GM19043 (cell line): ENCODE data around the gene GTF2H4.
"Not testable (repeated sequence)": the region's sequence is repeated elsewhere in the genome, so short reads cannot be mapped to it uniquely, and the experiment has no call there.

Source experiments
- ATAC-seq: cut with Tn5 transposase; IDR thresholded peaks from one replicate; pipeline ENCODE4 v1.9.1; 2021; ENCODE audit warnings: low read depth; ENCODE audit not compliant: unreplicated experiment

Gene GTF2H4

DNA sequence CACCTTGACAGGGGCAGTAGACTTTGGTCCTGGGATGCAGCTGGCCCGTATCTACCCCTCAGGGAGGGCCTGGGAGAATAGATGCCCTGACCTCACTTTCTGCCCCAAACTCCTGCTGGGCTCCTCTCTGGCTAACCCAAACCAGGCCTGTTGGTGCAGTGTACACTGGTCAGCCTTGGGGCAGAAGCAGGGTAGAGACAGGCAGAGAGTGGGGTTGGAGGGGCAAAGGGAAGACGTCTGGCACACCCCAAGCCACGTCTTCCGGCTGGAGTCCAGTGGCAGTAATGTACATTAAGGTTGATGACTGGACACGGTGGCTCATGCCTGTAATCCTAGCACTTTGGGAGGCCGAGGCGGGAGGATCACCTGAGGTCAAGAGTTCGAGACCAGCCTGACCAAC is 14.3 kb upstream of the GTF2H4 start:
- ATAC-seq, result no peak

DNA sequence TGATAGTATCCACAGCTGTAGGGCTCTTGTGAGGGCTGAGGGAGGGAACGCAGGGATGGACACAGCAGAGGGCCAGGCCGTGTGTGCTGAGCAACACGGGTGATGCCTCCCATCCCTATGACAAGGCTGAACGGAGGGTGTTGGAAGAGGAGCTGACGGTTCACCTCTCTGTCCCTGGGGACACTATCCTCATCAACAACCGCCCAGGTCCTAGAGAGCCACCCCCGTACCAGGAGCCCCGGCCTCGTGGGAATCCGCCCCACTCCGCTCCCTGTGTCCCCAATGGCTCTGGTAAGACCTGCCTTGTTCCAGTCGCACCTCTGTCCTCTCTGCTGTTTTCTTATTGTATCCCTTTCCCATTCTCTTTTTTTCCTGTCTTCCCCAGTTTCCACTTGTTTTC is 13.6 kb upstream of the GTF2H4 start:
- ATAC-seq, result no peak

DNA sequence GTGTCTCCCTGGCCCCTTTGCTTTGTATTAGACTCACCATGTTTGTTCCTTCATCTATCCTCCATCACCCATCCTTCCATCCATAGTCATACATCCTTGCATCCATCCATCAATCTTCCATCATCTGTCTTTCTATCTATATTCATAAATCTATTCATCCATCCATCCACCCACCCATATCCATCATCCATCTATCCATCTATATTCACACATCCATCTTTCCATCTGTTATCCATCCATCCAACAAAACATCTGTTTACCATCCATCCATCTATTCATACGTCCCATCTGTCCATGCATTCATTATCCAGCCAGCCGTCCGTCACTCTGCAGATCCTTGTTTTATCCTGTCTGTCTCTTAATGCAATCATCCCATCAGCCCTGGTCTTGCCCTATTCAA is 13.1 kb upstream of the GTF2H4 start:
- ATAC-seq, result no peak

DNA sequence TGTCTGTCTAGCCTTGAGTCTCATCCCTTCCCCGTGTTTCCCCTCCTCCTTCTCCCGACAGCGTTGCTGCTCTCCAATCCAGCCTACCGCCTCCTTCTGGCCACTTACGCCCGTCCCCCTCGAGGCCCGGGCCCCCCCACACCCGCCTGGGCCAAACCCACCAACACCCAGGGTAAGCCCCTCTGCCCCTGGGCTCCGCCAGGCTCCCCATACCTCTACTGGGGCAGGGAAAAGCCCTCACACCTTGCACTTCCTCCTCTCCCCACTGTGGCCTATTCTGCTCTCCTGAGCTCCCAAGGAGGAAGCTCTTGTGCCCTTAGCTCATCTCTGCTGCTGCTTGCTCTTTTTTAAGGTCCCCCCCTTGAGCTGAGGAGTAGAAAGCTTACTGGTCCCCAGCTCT is 12.7 kb upstream of the GTF2H4 start:
- no peak for ATAC-seq

DNA sequence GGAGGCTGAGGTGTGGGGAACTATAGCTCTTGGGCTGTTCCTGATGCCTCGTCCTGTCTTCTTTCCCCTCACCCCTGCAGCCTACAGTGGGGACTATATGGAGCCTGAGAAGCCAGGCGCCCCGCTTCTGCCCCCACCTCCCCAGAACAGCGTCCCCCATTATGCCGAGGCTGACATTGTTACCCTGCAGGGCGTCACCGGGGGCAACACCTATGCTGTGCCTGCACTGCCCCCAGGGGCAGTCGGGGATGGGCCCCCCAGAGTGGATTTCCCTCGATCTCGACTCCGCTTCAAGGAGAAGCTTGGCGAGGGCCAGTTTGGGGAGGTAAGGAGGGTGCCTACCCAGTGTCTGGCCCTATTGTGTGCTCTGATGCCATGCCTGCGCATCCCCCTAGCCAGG is 11.5 kb upstream of the GTF2H4 start:
- ATAC-seq, result no peak

DNA sequence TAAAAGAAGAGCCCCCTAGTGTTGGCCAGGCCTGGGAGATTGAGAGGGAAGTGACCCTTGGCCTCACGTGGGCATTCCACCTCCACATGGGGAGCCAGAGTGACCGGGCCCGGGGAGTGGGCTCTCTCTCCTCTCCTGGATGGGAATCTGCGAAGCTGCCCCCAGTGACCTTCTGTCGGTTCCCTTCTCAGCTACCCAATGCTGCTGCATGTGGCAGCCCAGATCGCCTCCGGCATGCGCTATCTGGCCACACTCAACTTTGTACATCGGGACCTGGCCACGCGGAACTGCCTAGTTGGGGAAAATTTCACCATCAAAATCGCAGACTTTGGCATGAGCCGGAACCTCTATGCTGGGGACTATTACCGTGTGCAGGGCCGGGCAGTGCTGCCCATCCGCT is 10.1 kb upstream of the GTF2H4 start:
- no peak for ATAC-seq

DNA sequence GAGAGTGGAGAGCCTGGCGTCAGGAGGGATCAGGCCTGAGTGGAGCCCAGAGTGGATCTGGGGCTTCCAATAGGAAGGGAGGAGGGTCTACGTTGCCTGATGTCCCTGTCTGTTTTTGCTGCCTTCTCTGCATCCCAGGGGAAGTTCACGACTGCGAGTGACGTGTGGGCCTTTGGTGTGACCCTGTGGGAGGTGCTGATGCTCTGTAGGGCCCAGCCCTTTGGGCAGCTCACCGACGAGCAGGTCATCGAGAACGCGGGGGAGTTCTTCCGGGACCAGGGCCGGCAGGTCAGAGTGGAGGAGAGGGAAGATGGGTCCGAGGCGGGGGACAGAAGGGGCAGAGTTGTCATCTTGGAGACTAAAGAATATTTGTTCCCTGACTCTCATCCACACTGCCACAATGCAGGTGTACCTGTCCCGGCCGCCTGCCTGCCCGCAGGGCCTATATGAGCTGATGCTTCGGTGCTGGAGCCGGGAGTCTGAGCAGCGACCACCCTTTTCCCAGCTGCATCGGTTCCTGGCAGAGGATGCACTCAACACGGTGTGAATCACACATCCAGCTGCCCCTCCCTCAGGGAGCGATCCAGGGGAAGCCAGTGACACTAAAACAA is 9.2 kb upstream of the GTF2H4 start:
- no peak for ATAC-seq

DNA sequence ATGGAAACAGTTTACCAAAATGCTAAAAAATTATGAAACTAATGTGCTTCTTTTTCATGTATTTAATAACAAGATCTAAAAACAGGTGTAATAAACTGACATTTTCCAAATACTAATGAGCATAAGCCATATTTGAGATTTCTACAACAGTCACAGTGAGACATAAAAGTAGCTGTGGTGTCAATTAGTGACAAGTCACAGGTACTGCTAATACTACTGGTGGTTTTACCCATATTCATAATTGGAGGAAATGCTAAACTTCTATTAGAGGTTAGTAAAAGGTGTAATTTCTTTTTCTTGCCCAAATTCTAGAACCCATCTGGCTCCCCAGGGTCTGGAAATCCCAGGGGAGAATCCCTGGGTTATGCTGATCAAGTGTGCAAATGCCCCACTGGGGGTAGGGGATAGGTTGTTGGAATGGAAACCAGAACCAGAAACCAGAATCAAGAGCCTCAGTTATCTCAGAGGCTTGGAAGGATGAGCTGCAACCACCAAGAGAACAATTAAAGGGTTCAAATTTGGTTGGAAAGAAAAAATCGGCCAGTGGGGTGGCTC is 7.1 kb upstream of the GTF2H4 start:
- no peak for ATAC-seq

DNA sequence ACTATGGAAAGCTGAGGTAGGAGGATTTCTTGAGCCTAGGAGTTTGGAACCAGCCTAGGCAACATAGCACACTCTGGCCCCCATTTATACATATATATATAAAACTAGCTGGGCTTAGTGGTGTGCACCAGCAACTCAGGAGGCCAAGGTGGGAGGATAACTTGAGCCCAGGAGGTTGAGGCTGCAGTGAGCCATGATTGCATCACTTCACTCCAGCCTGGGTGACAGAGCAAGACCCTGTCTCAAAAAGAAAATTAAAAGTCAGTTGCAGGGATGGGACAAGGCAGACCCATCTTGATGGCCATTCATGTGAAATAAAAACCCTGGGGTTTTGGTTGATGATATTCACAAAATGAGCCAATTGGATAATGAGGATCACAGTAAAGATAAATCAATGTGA is 6.6 kb upstream of the GTF2H4 start:
- ATAC-seq, result no peak

DNA sequence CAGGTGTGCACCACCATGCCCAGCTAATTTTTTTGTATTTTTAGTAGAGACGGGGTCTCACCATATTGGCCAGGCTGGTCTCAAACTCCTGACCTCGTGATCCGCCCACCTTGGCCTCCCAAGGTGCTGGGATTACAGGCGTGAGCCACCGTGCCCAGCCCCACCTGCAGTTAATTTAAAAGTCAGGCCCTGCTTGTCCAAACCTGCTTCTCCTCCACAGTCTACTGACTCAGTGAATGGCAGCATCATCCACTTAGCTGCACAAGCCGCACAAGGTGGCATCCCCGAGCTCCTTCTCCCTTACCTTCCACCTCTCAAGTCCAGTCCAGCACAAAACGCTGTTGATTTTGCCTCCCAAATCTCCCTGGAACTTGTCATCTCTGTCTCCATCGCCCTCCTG is 5.8 kb upstream of the GTF2H4 start:
- not testable (repeated sequence) for ATAC-seq

DNA sequence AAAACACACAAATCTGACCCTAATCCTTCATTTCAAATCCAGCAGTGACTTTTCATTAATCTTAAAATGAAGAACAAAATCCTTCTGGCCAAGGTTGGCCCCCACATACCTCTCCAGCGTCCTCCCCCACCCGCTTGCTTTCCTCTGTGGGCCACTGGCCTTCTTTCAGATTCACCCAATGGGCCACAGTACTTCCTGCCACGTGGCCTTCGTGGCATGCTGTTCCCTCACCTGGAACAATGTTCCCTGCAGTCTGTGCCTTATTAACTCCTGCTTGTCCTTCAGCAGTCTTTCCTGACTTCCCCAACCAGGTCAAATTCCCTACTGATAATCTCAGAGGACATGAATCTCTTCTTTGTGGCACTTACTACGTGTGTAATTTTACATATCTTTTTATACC is 5.3 kb upstream of the GTF2H4 start:
- no peak for ATAC-seq

DNA sequence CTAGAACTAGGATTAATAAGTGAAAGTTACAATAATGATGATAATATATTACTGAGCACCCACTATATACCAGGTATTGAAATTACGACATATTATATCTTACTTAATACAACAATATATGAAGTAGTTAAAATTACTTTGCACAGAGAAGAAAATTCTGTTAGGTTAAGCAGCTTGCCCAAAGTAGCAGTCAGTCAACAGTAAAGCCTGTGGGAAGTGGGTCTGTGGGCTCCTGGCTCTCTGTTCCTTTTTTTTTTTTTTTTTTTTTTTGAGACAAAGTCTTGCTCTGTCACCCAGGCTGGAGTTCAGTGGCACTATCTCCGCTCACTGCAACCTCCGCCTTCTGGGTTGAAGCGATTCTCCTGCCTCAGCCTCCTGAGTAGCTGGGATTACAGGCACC is 4.8 kb upstream of the GTF2H4 start:
- no peak for ATAC-seq

DNA sequence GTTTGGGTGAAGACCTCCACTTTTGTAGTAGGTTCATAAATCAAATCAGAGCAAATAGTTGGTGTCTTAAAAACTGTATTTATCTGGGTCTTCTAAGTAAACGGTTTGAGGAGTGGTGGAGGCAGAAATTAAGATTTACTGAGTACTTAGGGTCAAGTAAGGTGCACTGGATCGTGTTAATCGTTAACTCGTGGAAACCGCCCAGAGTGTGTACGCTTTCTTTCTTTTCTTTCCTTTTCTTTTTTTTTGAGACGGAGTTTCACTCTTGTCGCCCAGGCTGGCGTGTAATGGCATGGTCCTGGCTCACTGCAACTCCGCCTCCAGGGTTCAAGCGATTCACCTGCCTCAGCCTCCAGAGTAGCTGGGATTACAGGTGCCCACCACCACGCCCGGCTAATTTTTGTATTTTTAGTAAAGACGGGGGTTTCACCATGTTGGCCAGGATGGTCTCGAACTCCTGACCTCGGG is 683 bp upstream of the GTF2H4 start:
- ATAC-seq, result not testable (repeated sequence)

DNA sequence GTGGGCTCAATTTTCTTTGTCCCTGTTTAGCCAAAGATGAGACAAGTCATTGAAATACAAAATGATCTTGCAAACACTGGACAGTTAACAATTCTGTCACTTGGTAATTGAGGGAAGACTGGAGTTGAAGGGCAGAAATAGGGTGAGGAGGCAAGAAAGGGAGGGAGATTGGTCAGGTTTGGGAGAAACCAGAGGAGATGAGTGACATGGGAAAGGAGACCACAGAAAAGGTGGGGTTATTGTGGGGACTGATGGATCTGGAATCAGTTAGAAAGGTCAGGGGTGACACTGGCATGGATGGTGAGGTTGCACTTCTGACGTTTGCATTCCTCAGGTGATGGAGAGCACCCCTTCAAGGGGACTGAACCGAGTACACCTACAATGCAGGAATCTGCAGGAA is 693 bp downstream of the GTF2H4 start:
- no peak for ATAC-seq

DNA sequence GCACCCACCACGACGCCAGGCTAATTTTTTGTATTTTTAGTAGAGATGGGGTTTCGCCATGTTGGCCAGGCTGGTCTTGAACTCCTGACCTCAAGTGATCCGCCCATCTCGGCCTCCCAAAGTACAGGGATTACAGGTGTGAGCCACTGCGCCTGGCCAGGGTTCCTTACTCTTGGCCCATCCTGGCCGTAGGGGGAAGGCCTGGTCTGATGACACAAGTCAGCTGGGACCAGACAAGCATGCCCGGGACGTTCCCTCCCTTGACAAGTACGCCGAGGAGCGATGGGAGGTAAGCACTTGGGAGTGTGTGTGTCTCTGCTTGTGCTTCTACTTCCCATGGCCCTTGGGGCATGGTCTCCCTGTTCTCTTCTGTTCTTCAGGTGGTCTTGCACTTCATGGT is 2.5 kb downstream of the GTF2H4 start:
- not testable (repeated sequence) for ATAC-seq

DNA sequence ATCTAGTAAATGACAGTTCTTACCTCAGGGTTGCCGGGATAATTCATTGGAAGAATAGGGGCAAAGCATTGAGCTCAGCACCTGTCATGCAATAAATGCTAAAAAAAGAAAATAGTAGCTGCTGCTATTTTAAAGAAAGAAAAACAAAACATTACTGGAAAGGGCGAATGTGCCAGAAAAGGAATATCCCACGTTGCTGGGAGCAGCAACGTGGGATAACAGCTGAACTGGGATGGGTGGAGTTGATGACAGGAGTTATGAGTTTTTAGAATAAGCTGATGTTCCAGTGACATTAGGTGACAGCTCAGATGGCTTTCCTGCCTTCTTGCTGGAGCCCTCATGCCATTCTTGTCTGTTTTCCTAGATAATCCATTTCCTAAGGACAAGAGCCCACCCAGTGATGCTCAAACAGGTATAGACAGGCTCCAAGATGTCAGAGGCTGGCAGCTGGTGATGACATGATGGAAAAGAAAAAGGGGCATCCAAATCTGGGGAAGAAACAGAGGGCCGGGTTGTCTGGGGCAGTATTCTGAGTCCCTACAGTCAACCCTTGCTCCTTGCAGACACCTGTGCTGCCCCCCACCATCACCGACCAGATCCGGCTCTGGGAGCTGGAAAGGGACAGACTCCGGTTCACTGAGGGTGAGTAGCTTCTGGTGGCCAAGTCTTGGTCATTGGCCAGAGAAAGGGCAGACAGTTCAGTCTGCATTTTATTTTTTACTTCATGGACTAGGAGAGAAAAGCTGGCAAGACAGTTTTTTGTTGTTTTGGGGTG is 4.9 kb downstream of the GTF2H4 start:
- no peak for ATAC-seq

DNA sequence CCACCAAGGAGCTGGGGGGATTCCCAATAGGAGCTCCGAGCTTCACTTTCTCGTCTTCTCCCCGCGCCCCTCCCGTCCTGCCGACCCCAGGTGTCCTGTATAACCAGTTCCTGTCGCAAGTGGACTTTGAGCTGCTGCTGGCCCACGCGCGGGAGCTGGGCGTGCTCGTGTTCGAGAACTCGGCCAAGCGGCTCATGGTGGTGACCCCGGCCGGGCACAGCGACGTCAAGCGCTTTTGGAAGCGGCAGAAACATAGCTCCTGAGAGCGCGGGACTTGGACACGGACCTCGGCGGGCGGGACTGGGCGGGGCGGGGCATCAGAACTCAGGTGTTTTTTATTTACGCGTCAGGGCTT is 5.7 kb downstream of the GTF2H4 start:
- ATAC-seq, result peak; percentile 21

DNA sequence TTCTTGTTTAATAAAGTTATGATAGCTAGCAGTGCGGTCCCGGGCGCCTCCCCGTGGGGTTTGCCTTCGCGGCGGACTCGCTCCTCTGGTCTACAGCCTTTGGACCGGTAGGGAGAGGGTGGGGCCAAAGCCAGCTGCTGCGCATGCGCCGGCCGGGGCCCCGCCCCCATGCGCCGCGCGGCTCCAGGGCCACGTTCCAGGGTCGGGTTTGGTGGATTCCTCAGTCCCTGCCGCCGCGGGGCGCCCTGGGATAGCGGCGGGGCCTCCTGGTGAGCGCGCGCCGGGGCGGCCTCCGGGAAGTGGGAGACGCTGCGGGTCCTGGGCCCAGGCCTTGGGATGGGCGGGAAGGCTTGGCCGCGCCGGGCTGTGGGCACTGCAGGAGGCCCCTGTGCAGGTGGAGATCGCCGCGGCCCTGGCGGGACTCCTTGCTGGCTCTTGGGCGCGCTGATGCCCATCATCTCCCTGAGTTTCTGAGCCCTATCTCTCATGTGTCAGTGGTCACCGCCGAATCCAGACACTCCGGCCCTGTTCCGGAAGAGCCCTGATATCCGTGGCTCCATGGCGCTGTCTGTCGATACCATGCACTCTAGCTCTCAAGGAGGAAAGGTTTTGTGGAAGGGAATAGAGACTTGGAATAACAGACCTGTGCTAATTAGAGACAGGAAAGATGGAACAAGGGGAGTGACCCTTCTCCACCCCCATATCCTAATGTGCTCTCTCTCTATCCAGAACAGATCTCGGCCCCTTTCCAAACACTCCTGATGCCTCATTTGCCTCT is 6.3 kb downstream of the GTF2H4 start, which contains the start of gene VARS2:
TSS of gene VARS2 (plus strand) at position 163 of the 778 bp plus-strand sequence. CDS start at position 762, 599 bp downstream.
- ATAC-seq, result peak; percentile 75

DNA sequence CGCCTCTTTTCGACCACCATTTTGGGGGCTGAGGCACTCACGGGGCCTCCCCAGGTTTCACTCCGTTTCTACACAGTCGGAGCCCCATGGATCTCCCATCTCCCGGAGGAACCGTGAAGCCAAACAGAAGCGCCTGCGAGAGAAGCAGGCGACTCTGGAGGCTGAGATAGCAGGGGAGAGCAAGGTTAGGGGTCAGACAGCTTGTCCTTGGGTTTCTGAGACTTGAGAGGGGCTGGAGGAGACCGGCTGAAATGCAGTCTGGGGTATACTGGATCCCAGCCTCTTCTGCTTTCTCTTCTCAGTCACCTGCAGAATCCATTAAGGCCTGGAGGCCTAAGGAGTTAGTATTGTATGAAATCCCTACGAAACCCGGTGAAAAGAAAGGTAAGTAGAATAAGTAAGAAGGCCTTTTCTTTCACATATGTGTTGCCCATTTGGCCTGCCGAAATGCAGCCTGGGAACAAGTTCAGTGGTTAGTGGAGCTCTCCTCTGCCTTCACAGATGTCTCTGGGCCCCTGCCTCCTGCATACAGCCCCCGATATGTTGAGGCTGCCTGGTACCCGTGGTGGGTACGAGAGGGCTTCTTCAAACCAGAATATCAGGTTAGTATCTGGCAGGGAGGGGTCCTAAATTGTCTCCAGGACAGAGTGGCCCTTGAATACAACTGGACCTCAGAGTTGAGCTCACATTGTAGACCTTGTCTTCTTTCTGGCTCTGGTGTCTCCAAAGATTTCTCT is 7.0 kb downstream of the GTF2H4 start:
- no peak for ATAC-seq

DNA sequence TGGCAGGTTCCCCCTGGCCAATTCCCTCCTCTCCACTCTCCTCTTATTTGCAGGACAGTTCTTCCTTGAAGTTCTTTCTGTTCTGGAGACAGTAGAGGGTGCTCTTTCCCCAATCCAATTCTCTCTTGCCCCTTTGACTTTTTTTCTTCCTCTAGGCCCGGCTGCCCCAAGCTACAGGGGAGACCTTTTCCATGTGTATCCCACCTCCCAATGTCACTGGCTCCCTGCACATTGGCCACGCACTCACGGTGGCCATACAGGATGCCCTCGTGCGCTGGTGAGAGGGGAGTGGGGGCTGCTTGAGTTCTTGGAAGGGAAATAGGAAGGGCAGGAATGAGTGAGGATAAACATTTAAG is 7.6 kb downstream of the GTF2H4 start:
- no peak for ATAC-seq

DNA sequence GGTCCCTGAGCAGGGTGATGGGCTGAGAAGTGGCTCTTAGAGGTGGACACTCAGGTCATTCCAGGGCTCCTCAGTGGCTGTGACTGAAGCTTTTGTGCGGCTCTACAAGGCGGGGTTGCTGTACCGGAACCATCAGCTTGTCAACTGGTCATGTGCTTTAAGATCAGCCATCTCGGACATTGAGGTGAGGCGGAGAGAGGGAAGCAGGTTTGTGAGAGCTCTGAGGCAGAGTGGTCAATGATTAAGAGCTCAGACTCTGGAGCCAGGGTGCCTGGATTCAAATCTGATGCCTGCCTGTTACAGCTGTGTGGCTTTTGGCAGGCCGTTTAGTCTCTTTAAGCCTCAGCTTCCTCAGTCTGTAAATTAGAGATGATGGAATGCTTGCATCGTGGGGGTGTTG is 9.0 kb downstream of the GTF2H4 start:
- no peak for ATAC-seq
